Measurements from ENCODE around the gene CLCN5.

- TF ChIP-seq CTCF (IDR thresholded peaks at IDR 0.05 in 2 of 3, conservative IDR thresholded peaks at IDR 0.05 in 1 of 3; ENCODE audit: control insufficient read depth in 2 of 3, extremely low read depth in 1 of 3, insufficient read depth in 1 of 3, low read depth in 3 of 3, low read length in 3 of 3): no peak
- no peak for TF ChIP-seq CREM (IDR thresholded peaks at IDR 0.05; ENCODE audit: low read depth)
- no peak for TF ChIP-seq HCFC1 (IDR thresholded peaks at IDR 0.05; ENCODE audit: low read length)
- TF ChIP-seq ELK1 (IDR thresholded peaks at IDR 0.05; ENCODE audit: low read depth, low read length): no peak
Observed at GRCh38 chrX:50000937-50001542, 78.6 kb downstream of the CLCN5 start.
